Sigmoid colon (tissue), 4 donors: ENCODE results near the gene PRKG2.

Experiments
- CTCF ChIP-seq, 4 experiments: fragments of 450-650 bp in 3 of 4; fragments of 200-600 bp in 1 of 4; IDR thresholded peaks; one replicate each; pipeline ENCODE4 v1.5.1; 2016 to 2019; ENCODE audit warnings: antibody characterized with exemption in 4 of 4, mild to moderate bottlenecking in 3 of 4, moderate library complexity in 2 of 4
- EP300 ChIP-seq, 4 donors: sonication (generic); formaldehyde crosslinking; IDR thresholded peaks; one replicate each; pipeline ENCODE4 v1.6.1; 2017; ENCODE audit warnings: antibody characterized with exemption in 4 of 4
- POLR2A ChIP-seq, 2 donors: fragments of 450-650 bp; IDR thresholded peaks; one replicate each; pipeline ENCODE4 v1.6.1; 2016; ENCODE audit warnings: antibody characterized with exemption in 2 of 2, mild to moderate bottlenecking in 2 of 2, moderate library complexity in 2 of 2
- POLR2AphosphoS5 ChIP-seq, 4 donors: sonication (generic); formaldehyde crosslinking; IDR thresholded peaks; one replicate each; pipeline ENCODE4 v1.6.1; 2017; ENCODE audit warnings: antibody characterized with exemption in 4 of 4

GRCh38 chr4:81071013-81071412 is 144.0 kb downstream of the PRKG2 start:
- TF ChIP-seq CTCF (IDR thresholded peaks at IDR 0.05) (no peak), EP300 (IDR thresholded peaks at IDR 0.05) (no peak), POLR2A (IDR thresholded peaks at IDR 0.05) (no peak), POLR2AphosphoS5 (IDR thresholded peaks at IDR 0.05) (no peak)
